ENCODE measurements around the gene VILL.
A peak's percentile ranks its signal among the peaks of the same experiment; 100 is the strongest.
"Not testable (repeated sequence)": the region's sequence is repeated elsewhere in the genome, so short reads cannot be mapped to it uniquely, and the experiment has no call there.

Gene VILL

GRCh38 chr3:37987315-37987697, 3.3 kb upstream of the VILL start:
- no peak for DNase-seq

DNA sequence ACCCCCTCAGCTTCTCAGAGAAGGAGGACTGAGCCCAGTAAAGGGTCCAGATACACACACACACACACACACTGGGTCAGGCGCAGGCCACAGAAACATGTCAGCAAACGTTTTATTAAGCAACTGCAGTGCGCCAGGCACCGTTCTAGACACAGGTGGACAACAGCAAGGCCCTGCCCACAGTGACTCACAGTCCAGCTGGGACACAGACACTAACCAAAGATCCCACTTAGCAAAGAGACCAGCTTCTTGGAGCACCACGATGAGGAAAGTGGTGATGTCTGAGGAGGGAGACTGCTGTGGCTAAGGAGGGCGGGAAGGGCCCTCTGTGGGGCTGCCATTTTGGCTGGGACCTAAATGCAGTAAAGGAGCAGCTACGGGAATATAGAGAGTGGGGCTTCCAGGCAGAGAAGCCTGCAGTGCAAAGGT, 2.8 kb upstream of the VILL start:
- DNase-seq, result no peak

- DNase-seq, result not testable (repeated sequence)
Measured at GRCh38 chr3:37988376-37988775, 2.2 kb upstream of the VILL start.

- DNase-seq, result no peak
Measured at GRCh38 chr3:37988931-37989525, 1.6 kb upstream of the VILL start.

- DNase-seq, result no peak
Measured at GRCh38 chr3:37989821-37990480, 635 bp upstream of the VILL start.

DNA sequence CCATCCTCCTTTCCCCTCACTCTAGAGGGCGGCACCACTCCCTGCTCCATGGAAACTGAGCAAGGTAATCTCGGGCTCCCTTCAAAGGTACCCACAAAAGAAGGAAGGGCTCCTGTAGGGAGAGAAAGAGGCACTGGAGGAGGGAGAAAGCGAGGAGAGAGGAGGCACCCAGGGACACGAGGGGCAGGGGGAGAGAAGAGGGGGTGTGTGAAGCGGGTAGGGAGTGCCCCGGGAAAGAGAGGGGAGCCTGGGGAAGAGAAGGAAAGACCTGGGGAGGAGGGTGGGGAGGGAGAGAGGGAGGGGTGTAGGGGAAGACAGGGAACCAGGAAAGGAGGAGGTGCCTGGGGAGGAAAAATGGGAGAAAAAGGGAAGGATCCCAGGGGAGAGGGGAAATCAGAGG, 523 bp downstream of the VILL start:
- no peak for DNase-seq

- no peak for DNase-seq
Measured at GRCh38 chr3:37991823-37992222, 1.2 kb downstream of the VILL start.

- DNase-seq, result no peak
Measured at GRCh38 chr3:37992271-37993066, 1.9 kb downstream of the VILL start.

DNA sequence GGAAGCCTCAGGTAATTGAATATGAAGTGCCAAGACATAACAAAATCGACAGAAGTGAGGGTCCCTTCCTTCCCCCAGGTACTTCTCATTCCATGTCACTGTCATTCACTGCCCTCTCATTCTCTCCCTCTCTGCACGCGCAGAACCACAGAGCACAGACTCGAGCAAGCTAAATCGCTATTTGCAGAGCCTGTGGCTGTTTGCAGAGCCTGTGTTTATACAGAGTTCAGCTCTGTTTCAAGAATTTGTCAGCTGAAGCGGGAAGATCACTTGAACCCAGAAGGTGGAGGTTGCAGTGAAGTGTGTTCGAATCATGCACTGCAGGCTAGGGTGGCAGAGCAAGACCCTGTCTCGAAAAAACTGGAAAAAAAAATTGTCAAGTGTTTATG, 2.5 kb downstream of the VILL start:
- DNase-seq, result no peak

DNA sequence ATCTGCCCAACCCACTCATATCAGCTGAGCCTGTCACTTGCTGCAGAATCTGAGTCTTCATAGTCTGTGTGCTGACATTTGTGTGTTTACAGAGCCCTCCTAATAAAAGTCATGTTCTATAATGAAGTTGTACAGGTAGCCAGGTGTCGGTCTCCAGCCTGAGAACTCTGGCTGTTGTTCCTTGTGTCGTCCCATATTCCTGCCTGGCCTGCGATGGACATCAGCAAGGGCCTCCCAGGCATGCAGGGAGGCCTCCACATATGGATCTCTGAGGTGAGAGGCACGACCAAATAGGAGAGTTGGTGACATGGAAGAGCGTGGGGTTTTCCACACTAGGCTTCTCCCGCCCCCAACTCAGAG, 2.9 kb downstream of the VILL start:
- no peak for DNase-seq

GRCh38 chr3:37993820-37994638, 3.4 kb downstream of the VILL start:
- DNase-seq, result peak; percentile 67

- DNase-seq, result no peak
Measured at GRCh38 chr3:37994639-37994972, 4.0 kb downstream of the VILL start.

GRCh38 chr3:37995652-37996641, 5.4 kb downstream of the VILL start:
- DNase-seq, result no peak

DNA sequence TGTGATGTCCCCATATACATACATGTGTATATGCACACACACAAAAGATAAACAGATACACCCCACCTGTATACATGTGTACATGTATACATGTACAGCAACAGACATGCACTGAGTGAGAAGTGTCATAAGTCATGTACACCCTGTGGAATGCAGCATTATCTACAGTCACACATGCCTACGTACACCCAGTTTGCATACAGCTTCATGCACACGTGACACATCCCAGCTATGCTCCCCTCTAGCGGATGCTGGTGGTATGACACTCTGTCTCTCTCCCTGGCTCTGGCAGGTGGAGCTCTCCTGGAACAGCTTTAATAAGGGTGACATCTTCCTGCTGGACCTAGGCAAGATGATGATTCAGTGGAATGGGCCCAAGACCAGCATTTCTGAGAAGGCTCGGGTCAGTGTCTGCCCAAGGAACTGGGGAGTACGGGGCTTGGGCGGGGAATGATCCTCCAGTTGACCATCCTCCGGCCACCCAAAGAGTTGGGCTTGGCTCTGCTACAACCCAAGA, 6.3 kb downstream of the VILL start:
- peak; percentile 83 for DNase-seq

DNA sequence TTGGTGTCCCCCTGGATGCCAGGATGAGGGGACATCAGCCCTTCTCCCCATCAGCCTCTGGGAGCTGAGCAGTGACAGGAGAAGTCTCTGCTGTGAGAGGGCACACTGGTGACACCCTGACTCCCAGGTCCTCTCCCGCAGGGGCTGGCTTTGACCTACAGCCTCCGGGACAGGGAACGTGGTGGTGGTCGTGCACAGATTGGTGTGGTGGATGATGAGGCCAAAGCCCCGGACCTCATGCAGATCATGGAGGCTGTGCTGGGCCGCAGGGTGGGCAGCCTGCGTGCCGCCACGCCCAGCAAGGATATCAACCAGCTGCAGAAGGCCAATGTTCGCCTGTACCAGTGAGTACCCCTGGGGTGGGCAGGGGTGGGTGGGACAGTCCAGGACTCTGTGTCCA, 6.8 kb downstream of the VILL start:
- DNase-seq, result no peak

DNA sequence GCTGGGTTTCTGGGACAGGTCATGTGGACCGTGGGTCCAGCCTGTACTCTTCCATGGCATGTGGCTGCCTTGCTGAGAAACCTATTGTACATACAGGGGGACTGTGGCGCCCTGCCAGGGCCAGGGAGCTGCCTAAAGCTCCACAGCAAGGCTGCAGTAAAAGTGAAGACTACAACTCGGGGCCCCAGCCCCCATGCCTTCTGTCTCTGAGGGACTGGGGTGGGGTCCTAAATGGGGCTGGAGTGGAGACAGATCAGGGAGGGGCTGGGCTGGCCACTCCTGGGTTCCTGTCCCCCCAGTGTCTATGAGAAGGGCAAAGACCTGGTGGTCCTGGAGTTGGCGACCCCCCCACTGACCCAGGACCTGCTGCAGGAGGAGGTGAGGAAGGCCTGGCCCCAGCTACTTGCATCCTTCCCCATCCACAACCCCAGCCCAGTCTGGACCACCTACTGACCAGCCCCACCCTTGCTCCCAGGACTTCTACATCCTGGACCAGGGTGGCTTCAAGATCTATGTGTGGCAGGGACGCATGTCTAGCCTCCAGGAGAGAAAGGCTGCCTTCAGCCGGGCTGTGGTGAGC, 7.3 kb downstream of the VILL start:
- no peak for DNase-seq

GRCh38 chr3:37999836-38000235, 9.2 kb downstream of the VILL start:
- DNase-seq, result no peak

- no peak for DNase-seq
Measured at GRCh38 chr3:38000242-38000916, 9.8 kb downstream of the VILL start.

- DNase-seq, result no peak
Measured at GRCh38 chr3:38000965-38001455, 10.4 kb downstream of the VILL start.

DNA sequence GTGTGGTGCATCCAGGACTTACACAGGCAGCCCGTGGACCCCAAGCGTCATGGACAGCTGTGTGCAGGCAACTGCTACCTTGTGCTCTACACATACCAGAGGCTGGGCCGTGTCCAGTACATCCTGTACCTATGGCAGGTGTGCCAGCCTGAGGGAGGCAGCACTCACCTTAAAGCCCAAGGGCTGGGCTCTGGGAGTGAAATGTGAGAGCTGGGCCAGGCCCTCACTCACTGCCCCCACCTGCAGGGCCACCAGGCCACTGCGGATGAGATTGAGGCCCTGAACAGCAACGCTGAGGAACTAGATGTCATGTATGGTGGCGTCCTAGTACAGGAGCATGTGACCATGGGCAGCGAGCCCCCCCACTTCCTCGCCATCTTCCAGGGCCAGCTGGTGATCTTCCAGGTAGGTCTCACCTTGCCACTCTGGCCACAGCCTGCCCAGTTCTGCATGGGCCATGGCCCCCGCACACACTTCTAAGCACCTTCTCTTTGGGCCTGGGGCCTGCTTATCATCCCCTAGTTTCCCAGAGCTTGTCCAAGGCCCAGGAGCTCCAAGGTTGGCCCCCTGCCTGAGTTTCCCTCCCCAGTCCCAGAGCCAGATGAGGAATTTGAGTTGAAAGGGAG, 11.0 kb downstream of the VILL start:
- no peak for DNase-seq
